HG02678 (cell line): ENCODE measurements around the gene ZNF541.

ENCODE experiments used
- ATAC-seq: cut with Tn5 transposase; IDR thresholded peaks from one replicate; pipeline ENCODE4 v1.9.1; 2021; ENCODE audit warnings: mild to moderate bottlenecking, moderate library complexity; ENCODE audit not compliant: unreplicated experiment

Gene ZNF541

GRCh38 chr19:47547199-47547598 lies 25.7 kb downstream of the ZNF541 start:
- ATAC-seq = no peak

- no peak for ATAC-seq
Measured at GRCh38 chr19:47545061-47545948, 27.6 kb downstream of the ZNF541 start.

GRCh38 chr19:47544476-47544875 lies 28.5 kb downstream of the ZNF541 start:
- no peak for ATAC-seq

GRCh38 chr19:47544075-47544474 lies 28.9 kb downstream of the ZNF541 start:
- no peak for ATAC-seq

- no peak for ATAC-seq
Measured at GRCh38 chr19:47542030-47542475, 30.9 kb downstream of the ZNF541 start.

GRCh38 chr19:47541518-47541917 lies 31.4 kb downstream of the ZNF541 start:
- no peak for ATAC-seq

GRCh38 chr19:47540748-47541147 lies 32.2 kb downstream of the ZNF541 start:
- no peak for ATAC-seq

GRCh38 chr19:47539747-47540311 lies 33.1 kb downstream of the ZNF541 start:
- no peak for ATAC-seq

- ATAC-seq = no peak
Measured at GRCh38 chr19:47538812-47539211, 34.1 kb downstream of the ZNF541 start.

GRCh38 chr19:47537493-47537892 lies 35.5 kb downstream of the ZNF541 start:
- no peak for ATAC-seq

GRCh38 chr19:47534628-47535027 lies 38.3 kb downstream of the ZNF541 start:
- ATAC-seq = no peak

- ATAC-seq = no peak
Measured at GRCh38 chr19:47531640-47532387, 41.1 kb downstream of the ZNF541 start.

GRCh38 chr19:47529018-47529742 lies 43.8 kb downstream of the ZNF541 start:
- ATAC-seq = no peak

- ATAC-seq = no peak
Measured at GRCh38 chr19:47526798-47527197, 46.1 kb downstream of the ZNF541 start.

- ATAC-seq = no peak
Measured at GRCh38 chr19:47523473-47523872, 49.5 kb downstream of the ZNF541 start.
